Ovary (tissue), 9 donors: ENCODE measurements around the gene POLR2J. TPM values are rescaled to one million over a fixed set of nuclear protein-coding genes. Genes with fewer than 3 reads are reported as not detected.

Experiments
- DNase-seq, 5 donors: peaks; one replicate each; pipeline ENCODE4 v3.0.0-alpha.2; 2019 to 2020
- H3K27ac ChIP-seq, 2 donors: fragments of 200-600 bp; one replicate each; pipeline versions ENCODE4 v1.5.1 to v1.8.0; 2019 to 2022
- H3K27me3 ChIP-seq: fragments of 200-600 bp; one replicate; pipeline ENCODE4 v1.8.0; 2022
- H3K36me3 ChIP-seq: fragments of 200-600 bp; sonication (generic); one replicate; pipeline ENCODE4 v1.5.1; 2019
- H3K4me1 ChIP-seq: one replicate; pipeline ENCODE4 v1.8.1; 2013; ENCODE audit warnings: mild to moderate bottlenecking, moderate library complexity; ENCODE audit not compliant: insufficient read depth
- H3K4me3 ChIP-seq: fragments of 200-600 bp; sonication (generic); one replicate; pipeline ENCODE4 v1.5.1; 2017
- H3K9me3 ChIP-seq, 2 donors: fragments of 200-600 bp in 1 of 2; sonication (generic) in 1 of 2; one replicate each; pipeline versions ENCODE4 v1.5.1 to v1.8.1; 2013 to 2019; ENCODE audit warnings: mild to moderate bottlenecking in 1 of 2, moderate library complexity in 1 of 2
- EP300 ChIP-seq: sonication (generic); formaldehyde crosslinking; IDR thresholded peaks from one replicate; pipeline ENCODE4 v1.6.1; 2017; ENCODE audit warnings: antibody characterized with exemption
- POLR2A ChIP-seq: fragments of 450-650 bp; IDR thresholded peaks from one replicate; pipeline ENCODE4 v1.6.1; 2017; ENCODE audit warnings: antibody characterized with exemption, mild to moderate bottlenecking, moderate library complexity
- WGBS, 3 donors: extraction: QIAGEN DNeasy Blood & Tissue Kit in 1 of 3; methylation state at CpG; one replicate each; pipeline versions ENCODE4 v1.1.5 to v1.1.7; 2013 to 2017; 5-methylcytosine and 5-hydroxymethylcytosine counted together
- intact Hi-C, 4 donors: fragments of 100-400 bp; cut with DNase I; formaldehyde crosslinking; loops; one replicate each; pipeline versions ENCODE4 v1.11.0 to v1.15.1; 2022 to 2023
- polyA plus RNA-seq, 2 donors: library from polyadenylated mRNA; stranded (reverse); fragments of 200-250 nt in 1 of 2; fragments of 350-450 nt in 1 of 2; fragmentation: Illumina TruSeq in 1 of 2; extraction: RNeasy Lipid Tissue Mini Kit (QIAGEN cat#74804) in 1 of 2; gene quantifications; one replicate each; pipeline ENCODE4 v1.2.3, GENCODE V29; 2013 to 2014
- total RNA-seq, 7 donors: library from RNA; depleted of rRNA in 2 of 7; stranded (reverse); fragments of >200 nt in 2 of 7; fragmentation: NEBNext Ultra II Directional in 3 of 7; extraction: Animal tissue kit (Norgen Biotek cat#: 25700) in 3 of 7; gene quantifications; one replicate each; pipeline versions ENCODE4 v1.1.0 to v1.2.4, GENCODE V29; 2016 to 2023
- TF ChIP-seq, protein P1 (sequence below), 3 donors: fragments of 450-650 bp in 2 of 3; fragments of 200-600 bp in 1 of 3; IDR thresholded peaks; one replicate each; pipeline versions ENCODE4 v1.5.1 to v1.8.0; 2016 to 2022; ENCODE audit warnings: antibody characterized with exemption in 3 of 3, mild to moderate bottlenecking in 1 of 3
- donor health status: DM: no; HTN: no; CAD: no; lungs with moderate emphysema.
- donor health status: DM: no; HTN: no; CAD: no.
- donor health status: Bipolar disorder and iron deficiency.
- donor health status: DM: yes; HTN: yes; CAD: no.
- donor health status: DM: no; HTN: no; CAD: no.
- donor health status: DM: yes; HTN: yes; CAD: no.

The POLR2J gene
- total and polyA plus RNA-seq, 9 donors, result 17.7 to 77.1 (median 41.9) TPM

- no peak overlapping the region for H3K27ac ChIP-seq
- no peak for TF ChIP-seq POLR2A
- TF ChIP-seq, protein P1, sequence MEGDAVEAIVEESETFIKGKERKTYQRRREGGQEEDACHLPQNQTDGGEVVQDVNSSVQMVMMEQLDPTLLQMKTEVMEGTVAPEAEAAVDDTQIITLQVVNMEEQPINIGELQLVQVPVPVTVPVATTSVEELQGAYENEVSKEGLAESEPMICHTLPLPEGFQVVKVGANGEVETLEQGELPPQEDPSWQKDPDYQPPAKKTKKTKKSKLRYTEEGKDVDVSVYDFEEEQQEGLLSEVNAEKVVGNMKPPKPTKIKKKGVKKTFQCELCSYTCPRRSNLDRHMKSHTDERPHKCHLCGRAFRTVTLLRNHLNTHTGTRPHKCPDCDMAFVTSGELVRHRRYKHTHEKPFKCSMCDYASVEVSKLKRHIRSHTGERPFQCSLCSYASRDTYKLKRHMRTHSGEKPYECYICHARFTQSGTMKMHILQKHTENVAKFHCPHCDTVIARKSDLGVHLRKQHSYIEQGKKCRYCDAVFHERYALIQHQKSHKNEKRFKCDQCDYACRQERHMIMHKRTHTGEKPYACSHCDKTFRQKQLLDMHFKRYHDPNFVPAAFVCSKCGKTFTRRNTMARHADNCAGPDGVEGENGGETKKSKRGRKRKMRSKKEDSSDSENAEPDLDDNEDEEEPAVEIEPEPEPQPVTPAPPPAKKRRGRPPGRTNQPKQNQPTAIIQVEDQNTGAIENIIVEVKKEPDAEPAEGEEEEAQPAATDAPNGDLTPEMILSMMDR (IDR thresholded peaks at IDR 0.05), result no peak
- TF ChIP-seq EP300, result no peak
- H3K4me1 ChIP-seq, result no peaks in the 10 kb centered on the region
- H3K9me3 ChIP-seq, result no peaks in the 10 kb centered on the region
- no peak overlapping the region for H3K4me3 ChIP-seq
- WGBS, 3 donors, result 71 to 77% (median 73%) methylated on average over 23 of the region's 23 CpGs
- peak in 4 of 5 donors; percentile 9 to 41 (median 23) for DNase-seq
- intact Hi-C loops, result no loop called here
- no peaks in the 10 kb centered on the region for H3K27me3 ChIP-seq
- H3K36me3 ChIP-seq, result no peaks in the 10 kb centered on the region
Measured at GRCh38 chr7:102473271-102473991, 5.3 kb downstream of the POLR2J start.

DNA sequence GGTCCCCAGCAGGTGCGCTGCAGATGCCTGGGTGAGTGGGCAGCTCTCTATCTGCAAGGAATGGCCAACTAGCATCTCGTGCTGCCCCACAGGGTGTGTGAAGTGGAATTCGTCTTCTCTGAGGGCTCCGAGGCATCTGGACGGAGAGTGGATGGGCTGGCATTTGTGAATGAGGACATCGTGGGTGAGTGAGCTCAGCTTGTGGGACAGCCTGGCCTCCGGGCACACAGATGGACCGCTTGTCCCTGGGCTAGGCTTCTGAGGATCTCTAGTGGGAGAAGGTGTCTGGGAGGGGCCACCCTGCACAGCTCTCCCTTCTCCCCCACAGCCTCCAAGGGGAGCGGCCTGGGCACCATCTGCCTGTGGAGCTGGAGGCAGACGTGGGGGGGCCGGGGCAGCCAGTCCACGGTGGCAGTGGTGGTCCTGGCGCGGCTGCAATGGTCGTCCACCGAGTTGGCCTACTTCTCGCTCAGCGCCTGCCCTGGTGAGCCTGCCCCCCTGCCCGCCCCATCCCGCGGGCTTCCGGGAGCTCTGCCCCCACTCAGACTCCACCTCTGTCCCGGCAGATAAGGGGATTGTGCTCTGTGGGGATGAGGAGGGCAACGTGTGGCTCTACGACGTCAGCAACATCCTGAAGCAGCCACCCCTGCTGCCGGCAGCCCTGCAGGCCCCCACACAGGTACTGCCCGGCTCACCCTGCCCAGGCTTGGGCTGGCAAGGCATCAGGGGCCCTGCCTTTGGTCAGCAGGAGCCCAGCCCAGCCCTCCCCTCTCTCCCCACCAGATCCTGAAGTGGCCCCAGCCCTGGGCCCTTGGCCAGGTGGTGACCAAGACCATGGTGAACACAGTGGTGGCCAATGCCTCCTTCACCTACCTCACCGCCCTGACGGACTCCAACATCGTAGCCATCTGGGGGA lies 6.3 kb downstream of the POLR2J start:
- H3K9me3 ChIP-seq, result no peaks in the 10 kb centered on the region
- no peaks in the 10 kb centered on the region for H3K36me3 ChIP-seq
- H3K27me3 ChIP-seq, result no peaks in the 10 kb centered on the region
- TF ChIP-seq EP300 (no peak), POLR2A (no peak)
- TF ChIP-seq, protein P1 (IDR thresholded peaks at IDR 0.05), result no peak
- no peaks in the 10 kb centered on the region for H3K4me1 ChIP-seq
- intact Hi-C loops, result no loop called here
- no peak overlapping the region for H3K27ac ChIP-seq
- no peak overlapping the region for H3K4me3 ChIP-seq
- 61 to 71% (median 63%) methylated on average over 20 to 31 of the region's 31 CpGs for WGBS, 3 donors
- DNase-seq, result peak in 4 of 5 donors; percentile 11 to 48 (median 22)

DNA sequence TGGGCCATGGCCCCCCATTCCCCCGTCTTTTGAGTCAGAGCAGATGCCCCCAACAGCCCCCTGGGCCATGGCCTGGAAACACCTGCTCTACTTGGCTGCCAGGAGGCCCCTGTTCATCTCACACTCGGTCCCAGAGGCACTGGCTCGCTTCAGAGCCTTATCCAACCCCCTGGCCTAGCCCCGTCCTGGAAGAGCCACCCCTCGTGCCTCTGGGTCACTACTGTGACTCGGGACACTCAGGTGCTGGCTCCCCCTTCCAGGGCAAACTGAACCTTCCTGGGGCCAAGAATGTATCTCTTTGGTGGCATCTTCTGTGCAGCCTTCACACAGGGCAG lies 7.0 kb downstream of the POLR2J start:
- peak in 4 of 5 donors; percentile 8 to 29 (median 14) for DNase-seq
- Histone ChIP-seq H3K4me1 (no peaks in the 10 kb centered on the region), H3K36me3 (no peaks in the 10 kb centered on the region), H3K4me3 (no peak overlapping the region), H3K27me3 (no peaks in the 10 kb centered on the region), H3K27ac (no peak overlapping the region), H3K9me3 (no peaks in the 10 kb centered on the region)
- intact Hi-C loops, result no loop called here
- WGBS, 3 donors, result 79 to 90% (median 81%) methylated on average over 6 of the region's 6 CpGs
- TF ChIP-seq, protein P1 (IDR thresholded peaks at IDR 0.05), result no peak
- TF ChIP-seq POLR2A, result no peak

DNA sequence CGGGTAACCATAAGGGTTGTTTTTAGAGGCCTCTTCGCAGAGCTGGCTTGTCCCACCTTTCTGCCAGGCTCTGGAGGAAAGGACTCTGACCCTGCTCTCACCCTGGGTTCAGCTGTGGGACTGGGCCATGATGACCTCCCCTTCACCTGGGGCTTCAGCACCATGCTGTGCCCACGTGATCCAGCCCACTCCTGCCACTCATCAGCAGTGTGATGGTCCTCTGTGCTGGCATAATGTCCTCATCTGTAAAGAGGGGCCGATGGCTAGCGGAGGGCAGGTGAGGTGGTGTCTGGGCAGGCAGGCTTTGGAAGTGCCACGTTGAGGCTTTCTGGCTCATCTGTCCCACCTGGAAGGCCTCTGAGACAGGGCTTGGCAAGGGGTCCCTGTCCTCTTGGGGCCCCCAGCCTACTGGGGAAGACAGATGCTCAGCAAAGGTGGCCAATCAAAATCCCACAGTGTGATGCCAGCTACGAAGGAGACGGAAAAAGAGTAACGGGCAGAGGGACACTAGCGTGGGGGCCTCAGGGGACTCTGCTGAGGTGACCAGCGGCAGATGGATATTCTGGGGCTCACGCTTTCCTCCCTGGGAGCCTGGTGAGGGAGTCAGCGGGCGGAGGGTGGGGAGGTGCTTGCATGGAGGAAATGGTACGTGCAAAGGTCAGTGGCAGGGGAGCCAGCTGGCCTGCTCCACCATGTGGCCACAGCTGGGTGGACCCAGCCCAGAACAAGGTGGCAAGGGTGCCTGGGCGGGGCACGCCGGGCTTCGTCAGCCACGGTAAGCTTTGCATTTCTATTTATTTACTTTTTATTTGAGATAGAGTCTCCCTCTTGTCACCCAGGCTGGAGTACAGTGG lies 8.5 kb downstream of the POLR2J start:
- peaks cover 7% of the 10 kb centered on the region for H3K4me1 ChIP-seq
- H3K36me3 ChIP-seq, result no peaks in the 10 kb centered on the region
- WGBS, 3 donors, result 73 to 84% (median 81%) methylated on average over 20 of the region's 20 CpGs
- TF ChIP-seq, protein P1 (IDR thresholded peaks at IDR 0.05), result no peak
- TF ChIP-seq POLR2A, result no peak
- no peak overlapping the region for H3K4me3 ChIP-seq
- H3K9me3 ChIP-seq, result no peaks in the 10 kb centered on the region
- no peak overlapping the region for H3K27ac ChIP-seq
- peak in 3 of 5 donors; percentile 8 to 37 (median 20) for DNase-seq
- no peaks in the 10 kb centered on the region for H3K27me3 ChIP-seq
- intact Hi-C loops, result no loop called here
